NCI-H446 (cell line): ENCODE measurements around the gene DESI2.
"Not testable (repeated sequence)": the region's sequence is repeated elsewhere in the genome, so short reads cannot be mapped to it uniquely, and the experiment has no call there.

ENCODE experiments used
- DNase-seq, 2 experiments: peaks; one replicate each; lab custom pipeline; 2025; lab: John Stamatoyannopoulos, UW

Gene DESI2

DNA sequence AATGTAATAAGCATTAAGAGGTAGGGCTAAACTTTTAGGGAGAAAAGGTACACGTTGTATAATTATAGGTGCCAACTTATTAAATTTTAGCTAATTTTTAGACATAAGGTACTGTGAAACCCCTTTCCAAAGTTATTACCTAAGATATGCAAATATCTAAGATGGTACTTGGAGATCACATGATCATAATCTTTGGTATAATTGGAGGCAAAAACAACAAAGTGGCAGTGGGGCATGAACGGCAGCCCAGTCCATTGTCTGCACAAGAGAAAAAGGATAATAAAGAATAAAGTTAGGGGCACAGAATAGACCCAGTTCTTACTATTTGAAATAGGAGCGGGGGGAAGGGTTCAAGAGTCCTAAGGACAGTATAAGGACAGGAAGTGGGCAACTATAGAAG, 51.2 kb downstream of the DESI2 start:
- DNase-seq: no peak

DNA sequence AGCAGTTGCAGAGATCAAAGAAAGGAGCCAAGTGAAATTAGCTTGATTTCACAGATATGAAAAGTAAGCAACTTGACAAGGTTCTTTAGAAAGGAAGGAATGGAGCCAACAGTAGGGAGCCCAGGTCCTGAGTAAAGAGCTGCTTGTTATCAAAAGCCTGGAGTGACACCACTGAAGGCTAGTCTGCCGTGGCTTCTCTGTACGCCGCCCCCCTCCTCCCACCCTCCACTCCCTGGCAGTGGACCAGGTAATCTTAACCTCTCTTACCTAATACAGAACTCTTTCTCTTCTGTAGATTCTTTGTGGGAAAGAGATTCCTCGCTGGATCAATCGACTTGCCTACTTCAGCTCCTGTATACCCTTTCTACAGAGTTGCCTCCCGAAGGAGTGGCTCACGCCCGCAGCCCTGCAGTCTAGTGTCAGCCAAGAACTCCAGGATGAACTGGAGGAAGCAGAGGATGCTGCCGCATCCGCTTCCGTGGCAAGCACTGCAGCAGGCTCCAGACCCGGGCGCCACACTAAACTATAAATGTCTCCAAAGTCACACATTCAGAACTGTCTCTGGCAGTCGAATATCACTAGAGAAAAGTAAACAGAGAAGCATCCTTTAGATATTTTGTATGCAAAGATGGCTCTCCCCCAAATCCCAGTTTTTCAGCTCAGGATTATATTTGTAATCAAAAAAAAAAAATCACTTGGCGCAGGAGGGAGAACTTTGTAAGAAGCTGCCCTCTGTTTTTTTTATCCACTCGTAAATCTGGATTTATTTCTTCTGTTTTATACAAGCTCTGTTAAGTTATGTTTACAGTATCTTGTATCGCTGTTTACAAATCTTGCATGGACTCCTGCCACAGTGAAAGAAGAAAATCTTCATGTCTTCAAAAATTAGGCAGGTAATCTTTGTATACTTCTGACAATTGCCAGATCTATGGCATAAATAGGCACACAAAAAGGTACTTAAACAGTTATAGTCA, 52.6 kb downstream of the DESI2 start:
- DNase-seq: no peak

DNA sequence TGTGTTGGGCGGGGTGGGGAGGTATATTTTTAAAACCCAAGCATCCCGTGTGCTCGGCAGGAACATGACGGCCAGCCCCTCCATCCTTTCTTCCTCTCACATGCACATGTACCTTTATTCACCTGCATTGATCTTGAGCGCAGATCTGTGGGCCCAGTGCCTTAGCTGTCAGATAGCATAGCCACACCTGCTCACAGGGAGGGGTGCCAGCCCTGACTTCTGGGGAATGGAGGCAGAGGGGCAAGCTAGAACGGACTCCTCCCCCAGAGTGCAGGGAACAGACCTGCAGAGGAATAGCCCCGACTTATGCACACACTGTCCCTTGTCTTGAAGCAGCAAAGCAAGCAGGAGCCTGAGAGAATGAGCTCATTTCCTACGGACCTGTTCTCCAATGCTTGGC, 56.1 kb downstream of the DESI2 start:
- no peak for DNase-seq

DNA sequence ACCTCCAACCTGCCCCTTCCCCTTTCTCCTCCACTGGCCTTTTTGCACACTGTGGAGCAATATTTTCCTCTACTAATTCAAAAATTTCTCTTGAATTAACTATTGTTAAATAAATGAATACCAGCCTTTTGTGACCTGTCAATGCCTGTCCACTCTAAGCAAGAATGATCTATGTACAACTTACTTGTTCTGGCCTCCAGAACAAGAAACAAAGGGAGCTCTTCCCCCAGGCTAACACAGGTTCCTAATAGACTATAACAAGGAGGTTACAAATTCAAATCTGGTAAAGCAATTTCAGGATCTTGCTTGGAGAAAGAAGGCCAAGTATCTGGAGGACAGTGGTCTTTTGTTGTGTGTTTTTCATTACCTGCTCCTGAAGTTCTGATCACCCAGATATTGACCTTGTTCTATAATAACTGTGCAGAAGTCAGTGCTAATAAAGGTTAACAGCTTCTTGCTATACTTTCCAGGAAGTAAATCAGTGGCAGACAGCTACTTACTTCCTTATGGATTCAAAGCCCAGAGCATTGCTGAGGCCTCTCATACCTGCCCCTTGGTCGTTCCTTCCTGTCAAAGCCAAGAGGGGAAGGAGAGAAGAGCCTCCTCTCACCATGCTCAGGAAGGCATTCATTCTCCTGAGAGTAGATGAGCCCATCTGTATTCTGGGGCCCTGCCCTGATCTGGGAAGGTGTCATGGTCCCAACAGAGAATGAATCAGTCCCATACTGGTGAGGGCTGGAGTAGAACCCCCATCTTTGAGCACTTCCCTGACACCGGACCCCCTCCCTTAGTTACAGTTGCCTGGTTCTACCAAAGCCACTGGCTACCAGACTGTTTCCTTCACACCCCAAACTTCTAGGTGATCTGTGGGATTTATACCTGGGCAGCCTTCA, 56.8 kb downstream of the DESI2 start:
- no peak for DNase-seq

DNA sequence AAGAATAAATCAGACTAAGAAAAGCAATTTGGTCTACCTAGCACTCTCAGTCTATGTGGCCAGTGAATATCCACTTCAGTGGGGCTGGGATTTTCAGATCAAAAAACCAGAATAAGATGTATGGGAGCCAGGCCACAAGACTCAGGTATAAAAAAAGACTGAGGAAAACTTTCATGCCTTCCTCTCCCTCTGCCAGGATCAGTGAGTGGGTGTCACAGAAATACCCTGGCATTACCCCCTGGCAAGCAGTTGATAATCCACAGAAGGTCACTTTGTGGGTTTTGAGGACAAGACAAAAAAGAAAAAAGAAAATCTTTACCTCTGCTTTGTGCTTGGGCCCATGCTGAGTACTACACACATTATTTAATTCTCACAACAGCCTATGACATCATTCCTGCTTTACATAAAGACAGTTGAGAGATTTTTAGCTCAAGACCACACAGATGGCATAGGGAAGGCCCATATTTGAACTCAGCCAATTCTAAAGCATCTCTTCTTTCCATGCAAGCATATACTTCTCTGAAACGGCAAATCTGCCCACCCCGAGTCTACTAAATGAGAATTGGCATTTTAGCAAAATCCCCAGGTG, 57.6 kb downstream of the DESI2 start:
- no peak for DNase-seq

DNA sequence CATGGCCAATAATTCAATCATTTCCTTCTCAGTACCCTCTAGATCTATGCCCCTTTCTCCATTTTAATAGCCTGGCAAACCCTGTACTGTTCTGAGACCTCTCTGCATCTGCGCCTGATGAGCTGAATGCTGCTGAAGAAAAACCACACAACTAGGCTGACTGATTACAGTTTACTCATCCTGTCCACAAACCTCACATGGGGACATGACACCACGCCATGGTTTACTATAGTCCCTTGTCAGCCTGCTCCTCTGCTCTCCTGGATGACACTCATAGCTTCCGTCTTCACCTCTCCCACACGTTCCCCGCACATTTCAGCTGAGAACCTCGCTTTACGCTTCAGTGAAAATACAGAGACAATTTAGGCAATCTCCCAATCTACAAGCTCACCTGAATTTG, 59.7 kb downstream of the DESI2 start:
- no peak for DNase-seq

DNA sequence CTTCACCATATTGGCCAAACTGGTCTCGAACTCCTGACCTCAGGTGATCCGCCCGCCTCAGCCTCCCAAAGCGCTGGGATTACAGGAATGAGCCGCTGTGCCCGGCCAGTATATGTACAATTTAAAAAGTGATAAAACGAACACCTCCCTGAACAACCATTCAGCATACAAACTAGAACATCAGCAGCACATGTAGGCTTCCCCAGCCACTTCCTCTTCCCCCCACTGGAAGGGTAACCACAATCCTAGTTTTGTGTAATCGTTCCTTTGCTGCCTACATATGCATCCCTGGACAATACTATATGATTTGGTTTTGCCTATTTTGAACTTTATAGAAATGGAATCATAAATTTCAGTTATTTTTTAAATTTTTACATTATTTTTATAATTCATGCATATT, 60.4 kb downstream of the DESI2 start:
- no peak for DNase-seq

DNA sequence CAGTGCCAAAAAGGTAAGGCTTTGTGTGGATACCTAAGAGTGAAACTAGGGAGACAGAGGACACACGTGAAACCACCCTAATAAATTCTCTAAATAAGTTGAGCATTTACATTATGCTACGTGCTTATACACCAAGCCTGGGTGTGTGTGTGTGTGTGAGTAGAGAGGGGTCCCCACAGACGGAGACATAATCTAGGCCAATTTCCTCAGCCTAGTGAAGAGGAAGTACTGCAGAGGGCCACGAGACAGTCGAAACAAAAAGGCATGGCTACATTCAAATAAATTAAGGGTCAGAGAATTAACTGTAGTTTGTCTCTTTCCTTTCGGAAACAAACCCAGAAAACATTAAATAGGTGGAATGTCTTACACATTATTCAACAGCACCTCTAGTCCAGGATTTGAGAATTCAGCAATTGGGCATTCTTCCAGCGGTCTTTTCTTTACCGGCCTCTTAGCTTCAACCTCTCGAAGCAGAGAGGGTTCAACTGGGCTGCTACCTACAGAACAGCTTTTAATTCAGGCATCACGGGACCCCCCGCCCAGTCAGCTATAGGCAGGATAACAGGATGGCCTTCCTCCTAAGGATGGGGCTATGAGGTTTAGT, 75.0 kb downstream of the DESI2 start:
- no peak for DNase-seq

DNA sequence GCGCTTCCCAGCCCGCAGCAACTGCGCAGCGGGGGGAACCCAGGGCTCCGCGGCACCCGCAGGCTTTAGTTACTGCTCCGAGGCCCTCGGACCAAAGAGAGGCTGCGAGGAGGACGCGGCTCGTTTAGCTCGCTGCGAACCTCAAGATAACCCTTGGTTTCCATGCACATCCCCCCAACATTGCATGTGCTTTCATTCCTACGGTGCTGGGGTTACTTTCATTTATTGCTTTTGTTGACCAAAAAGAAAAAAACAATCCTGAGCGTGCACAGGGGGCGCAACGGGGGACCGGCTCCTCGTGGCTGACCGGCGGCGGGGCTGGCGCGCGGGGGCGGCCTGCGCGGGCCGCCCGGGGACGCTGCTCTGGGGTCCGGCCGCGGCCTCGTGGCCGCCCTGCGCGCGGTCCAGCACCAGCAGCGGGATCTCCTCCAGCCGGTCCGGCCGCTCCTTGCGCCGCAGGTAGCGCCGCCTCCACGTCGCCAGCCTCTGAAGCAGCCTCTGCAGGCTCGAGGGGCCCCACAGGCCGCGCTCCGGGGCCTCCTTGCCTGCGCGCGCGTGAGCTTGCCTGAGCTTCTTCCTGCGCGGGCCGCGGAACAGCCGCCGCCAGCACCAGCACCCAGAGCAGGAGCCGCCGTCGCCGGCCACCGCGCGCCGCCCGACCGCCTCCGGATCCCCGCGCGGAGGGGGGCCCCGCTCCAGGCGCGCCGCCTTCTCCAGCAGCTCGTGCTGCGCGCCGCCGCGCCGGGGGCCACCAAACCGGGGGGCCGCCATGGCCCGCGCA, 77.4 kb downstream of the DESI2 start:
- DNase-seq: no peak

DNA sequence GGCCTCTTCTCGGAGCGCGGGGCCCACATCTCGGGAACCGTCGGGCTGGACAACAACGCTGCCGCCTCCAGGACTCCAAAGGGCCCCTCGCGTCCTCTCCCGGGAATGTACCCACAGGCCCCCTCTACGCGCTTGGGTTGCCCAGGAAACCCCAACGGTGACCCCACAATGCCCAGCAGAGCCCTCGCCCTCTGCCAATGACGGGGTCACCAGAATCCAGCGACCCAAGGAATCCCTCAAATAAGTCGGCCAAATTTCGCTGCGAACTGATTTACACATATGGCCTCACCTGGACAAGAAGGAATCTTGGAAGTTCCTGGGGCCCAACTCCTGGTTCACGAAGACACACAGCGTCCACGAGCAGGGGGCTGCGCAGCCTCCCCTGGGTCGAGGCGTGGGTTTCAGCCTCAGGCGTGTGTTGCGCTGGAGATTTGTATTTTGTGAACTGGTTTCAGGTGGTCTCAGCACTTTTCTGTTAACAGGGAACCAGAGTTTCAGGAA, 78.1 kb downstream of the DESI2 start:
- no peak for DNase-seq

DNA sequence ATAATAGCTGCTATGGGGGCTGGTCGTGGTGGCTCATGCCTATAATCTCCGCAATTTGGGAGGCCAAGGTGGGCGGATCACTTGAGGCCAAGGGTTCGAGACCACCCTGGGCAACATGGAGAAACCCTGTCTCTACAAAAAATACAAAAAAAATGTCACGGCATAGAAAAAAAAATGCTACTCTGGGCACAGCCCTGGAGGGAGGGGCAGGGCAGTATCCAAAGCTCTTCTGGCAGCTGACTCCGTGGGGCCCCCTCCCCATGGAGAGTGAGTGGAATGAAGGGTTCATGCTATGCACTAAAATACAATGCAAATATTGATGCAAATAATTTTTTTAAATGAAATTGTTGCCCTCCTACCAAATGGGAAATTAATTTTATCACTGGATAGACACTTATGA, 78.7 kb downstream of the DESI2 start:
- DNase-seq: no peak

DNA sequence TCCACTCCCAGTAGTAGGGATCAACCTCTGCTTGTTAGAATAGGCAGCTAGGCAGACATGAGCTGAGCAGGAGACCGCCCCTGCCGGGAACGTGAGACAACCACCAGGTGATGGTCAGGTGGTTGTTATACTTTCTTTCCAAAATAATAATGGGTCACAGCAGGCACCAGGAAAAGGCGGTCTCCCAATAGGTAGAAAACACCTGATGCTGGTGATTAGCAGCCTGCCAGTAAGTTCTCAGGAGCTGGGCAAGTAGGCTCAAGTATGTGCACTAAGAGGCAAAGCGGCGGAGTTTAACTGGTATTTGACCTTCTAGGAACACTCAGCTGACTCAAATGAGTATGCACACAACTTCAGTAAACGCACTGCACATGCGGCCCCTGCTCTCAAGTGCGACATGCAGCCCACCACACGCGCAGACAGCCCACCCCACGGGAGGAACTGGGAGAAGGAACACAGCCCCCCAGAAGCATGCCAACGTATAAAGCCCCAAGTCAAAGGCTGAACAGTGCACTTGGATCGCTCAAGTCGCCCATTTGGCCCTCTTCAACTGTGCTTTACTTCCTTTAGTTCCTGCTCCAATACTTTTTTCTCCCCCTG, 80.0 kb downstream of the DESI2 start:
- no peak for DNase-seq

DNA sequence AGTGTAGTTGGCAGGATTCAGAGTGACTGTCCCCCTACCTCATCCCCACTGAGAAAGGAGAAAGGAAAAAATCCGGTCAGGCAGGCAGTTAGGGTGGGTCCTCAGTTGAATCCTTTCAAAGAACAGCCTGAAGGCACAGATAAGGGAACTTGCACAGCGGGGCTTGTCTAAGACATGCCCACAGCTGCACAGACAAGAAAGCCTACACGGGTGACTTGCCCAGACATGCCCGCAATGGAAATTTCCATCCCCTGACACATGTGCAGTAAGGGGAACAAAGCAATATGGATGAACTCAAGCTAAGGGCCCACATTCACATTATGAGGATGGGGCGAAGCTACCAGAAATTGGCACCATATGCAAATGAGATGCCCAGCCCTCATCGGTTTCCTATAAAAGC, 82.5 kb downstream of the DESI2 start:
- no peak for DNase-seq

DNA sequence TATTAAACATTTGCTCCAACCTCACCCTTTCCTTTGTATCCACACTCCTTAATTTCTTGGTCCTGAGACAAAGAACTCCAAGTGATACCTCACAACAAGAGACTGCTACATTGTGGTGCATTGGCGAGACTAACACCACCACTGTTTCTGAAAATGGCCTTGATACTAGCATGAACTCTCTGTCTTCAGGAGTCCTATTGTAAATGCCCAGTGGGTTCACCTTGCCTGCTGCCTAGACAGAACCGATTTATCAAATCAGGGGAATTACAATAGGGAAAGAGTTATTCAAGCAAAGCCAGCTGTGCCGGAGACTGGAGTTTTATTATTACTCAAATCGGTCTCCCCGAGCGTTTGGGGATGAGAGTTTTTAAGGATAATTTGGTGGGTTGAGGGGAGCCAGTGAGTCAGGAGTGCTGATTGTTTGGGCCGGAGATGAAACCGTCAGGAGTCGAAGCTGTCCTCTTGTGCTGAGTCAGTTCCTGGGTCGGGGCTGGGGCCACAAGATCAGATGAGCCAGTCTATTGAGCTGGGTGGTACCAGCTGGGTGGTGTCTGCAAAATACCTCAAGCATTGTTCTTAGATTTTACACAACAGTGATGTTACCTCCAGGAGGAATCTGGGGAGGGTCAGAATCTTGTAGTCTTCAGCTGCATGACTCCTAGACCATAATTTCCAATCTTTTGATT, 83.1 kb downstream of the DESI2 start:
- DNase-seq: no peak

DNA sequence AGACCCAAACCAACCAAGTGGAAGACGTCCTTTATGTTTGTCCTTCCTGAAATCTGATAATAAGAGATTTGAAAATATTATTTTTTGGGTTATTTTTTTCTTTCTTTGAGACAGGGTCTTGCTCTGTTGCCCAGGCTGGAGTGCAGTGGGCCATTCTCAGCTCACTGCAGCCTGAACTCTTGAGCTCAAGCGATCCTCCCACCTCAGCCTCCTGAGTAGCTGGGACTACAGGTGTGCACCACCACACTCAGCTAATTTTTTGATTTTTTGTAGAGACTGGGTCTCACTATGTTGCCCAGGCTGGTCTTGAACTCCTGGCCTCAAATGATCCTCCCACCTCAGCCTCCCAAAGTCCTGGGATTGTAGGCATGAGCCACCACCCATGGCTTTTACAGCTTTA, 86.2 kb downstream of the DESI2 start:
- not testable (repeated sequence) for DNase-seq

DNA sequence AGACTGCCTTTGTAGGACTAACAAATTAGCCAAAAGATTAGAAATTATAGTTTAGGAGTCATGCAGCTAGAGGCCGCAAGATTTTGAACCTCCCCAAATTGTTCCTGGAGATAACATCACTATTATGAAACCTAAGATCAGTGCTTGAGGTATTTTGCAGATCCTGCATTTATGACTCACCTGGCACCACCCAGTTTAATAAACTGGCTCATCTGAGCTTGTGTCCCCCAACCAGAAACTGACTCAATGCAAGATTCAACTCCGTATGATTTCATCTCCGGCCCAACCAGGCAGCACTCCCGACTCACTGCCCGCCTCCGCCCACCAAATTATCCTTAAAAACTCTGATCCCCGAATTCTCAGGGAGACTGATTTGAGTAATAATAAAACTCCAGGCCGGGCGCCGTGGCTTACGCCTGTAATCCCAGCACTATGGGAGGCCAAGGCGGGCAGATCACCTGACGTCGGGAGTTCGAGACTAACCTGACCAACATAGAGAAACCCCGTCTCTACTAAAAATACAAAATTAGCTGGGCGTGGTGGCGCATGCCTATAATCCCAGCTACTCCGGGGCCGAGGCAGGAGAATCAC, 87.2 kb downstream of the DESI2 start:
- not testable (repeated sequence) for DNase-seq

DNA sequence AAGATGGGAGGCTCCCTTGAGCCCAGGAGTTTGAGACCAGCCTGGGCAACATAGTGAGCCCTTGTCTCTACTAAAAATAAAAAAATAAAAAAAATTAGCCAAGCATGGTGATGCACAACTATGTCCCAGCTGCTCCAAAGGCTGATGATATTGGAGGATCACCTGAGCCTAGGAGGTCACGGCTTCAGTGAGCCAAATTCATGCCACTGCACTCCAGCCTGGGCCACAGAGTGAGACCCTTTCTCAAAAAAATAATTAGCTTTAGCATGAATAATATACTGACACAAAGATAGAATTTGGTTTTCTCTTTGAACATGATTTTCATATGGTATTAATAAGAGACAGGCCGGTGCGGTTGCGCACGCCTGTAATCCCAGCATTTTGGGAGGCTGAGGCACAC, 88.8 kb downstream of the DESI2 start:
- DNase-seq: no peak

DNA sequence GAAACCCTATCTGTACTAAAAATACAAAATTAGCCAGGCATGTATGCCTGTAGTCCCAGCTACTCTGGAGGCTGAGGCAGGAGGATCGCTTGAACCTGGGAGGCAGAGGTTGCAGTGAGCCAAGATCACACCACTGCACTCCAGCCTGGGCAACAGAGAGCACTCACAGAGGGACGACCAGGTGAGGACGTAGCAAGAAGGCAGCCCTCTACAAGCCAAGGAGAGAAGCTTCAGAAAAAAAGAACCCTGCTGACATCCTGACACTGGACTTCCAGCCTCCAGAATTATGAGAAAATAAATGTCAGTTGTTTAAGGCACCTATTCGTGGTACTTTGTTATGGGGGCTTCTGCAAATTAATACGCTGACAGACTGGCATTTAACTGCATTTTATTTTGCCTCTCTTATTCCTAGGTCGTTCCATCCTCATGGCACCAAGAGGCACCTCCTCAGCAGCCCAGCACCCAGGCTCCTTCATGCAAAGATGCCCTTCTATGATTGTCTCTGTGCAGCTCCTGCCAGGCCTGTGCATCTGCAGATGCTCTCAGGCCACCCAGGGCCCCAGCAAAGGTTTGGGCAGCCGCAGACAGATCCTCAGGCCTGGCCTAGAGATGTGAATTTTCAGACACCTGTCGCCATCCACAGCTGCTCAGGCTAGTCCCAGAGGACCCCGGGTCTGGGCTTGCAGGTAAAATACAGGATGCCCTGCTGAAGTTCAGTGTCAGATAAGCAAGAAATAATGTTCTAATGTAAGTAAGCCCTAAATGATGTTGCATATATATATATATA, 96.5 kb downstream of the DESI2 start:
- no peak for DNase-seq
